Panc1 (cell line): ENCODE results near the gene CHRNA7. TPM values are rescaled to one million over a fixed set of nuclear protein-coding genes. Genes with fewer than 3 reads are reported as not detected.

ENCODE experiments used
- ATAC-seq: fragments of 200-7000 bp; cut with Tn5 transposase; 2 replicates; pipeline ENCODE4 v1.9.1; 2020; ENCODE audit warnings: mild to moderate bottlenecking, moderate library complexity
- BruUV-seq: library from RNA; stranded (reverse); fragments of 400-500 nt; replicated peaks from 2 replicates; lab custom pipeline; 2021; lab: Mats Ljungman, UMichigan
- CTCF ChIA-PET: fragments of 300-600 bp; sonication (Branson Sonifier 250); formaldehyde crosslinking; loops from one replicate; lab custom pipeline; 2022; ENCODE audit warnings: antibody characterized with exemption; lab: Charles Lee
- POLR2A ChIA-PET: fragments of 300-600 bp; sonication (Branson Sonifier 250); formaldehyde crosslinking; loops from one replicate; lab custom pipeline; 2022; ENCODE audit warnings: antibody characterized with exemption; lab: Charles Lee
- DNase-seq: peaks from one replicate; pipeline ENCODE4 v3.0.0-alpha.2; 2010; ENCODE audit warnings: low read depth, low spot score
- H3K27ac ChIP-seq: 2 replicates; pipeline ENCODE4 v1.5.1; 2011; ENCODE audit warnings: mild to moderate bottlenecking, low read length, inconsistent platforms
- H3K27me3 ChIP-seq: fragments of 200-500 bp; sonication (Bioruptor generic); 2 replicates; pipeline ENCODE4 v1.6.0; 2014; ENCODE audit warnings: low read length, inconsistent platforms; ENCODE audit not compliant: control insufficient read depth, insufficient read depth
- H3K36me3 ChIP-seq: fragments of 200-500 bp; sonication (Bioruptor generic); 2 replicates; pipeline ENCODE4 v1.5.1; 2014; ENCODE audit warnings: inconsistent platforms, mild to moderate bottlenecking, low read length, moderate library complexity; ENCODE audit not compliant: control insufficient read depth, insufficient read depth
- H3K4me1 ChIP-seq: 2 replicates; pipeline ENCODE4 v1.5.1; 2011; ENCODE audit warnings: inconsistent platforms, mild to moderate bottlenecking, low read length, moderate library complexity; ENCODE audit not compliant: control insufficient read depth, insufficient read depth
- H3K4me3 ChIP-seq, 2 experiments: 2 replicates each; pipeline ENCODE4 v1.5.1; 2011 to 2012; ENCODE audit warnings: low read depth in 2 of 2, low read length in 2 of 2, mild to moderate bottlenecking in 2 of 2, inconsistent platforms in 1 of 2, moderate library complexity in 1 of 2
- H3K9me3 ChIP-seq: fragments of 200-500 bp; sonication (Bioruptor generic); 2 replicates; pipeline ENCODE4 v1.5.1; 2014; ENCODE audit warnings: low read depth, mild to moderate bottlenecking, inconsistent platforms, low read length, moderate library complexity; ENCODE audit not compliant: control insufficient read depth, insufficient read depth
- POLR2AphosphoS5 ChIP-seq: IDR thresholded peaks from 2 replicates; pipeline ENCODE4 v1.6.1; 2012; ENCODE audit warnings: mild to moderate bottlenecking, low read depth, low read length, moderate library complexity
- SIN3A ChIP-seq: IDR thresholded peaks from 2 replicates; pipeline ENCODE4 v1.6.1; 2012; ENCODE audit warnings: low read depth, mild to moderate bottlenecking, low read length, moderate library complexity, borderline replicate concordance; ENCODE audit not compliant: insufficient read depth
- TCF7L2 ChIP-seq: IDR thresholded peaks from 2 replicates; pipeline ENCODE4 v1.6.1; 2011; ENCODE audit warnings: mild to moderate bottlenecking, low read depth, low read length, inconsistent platforms
- in situ Hi-C: cut with HindIII; loops from 2 replicates; pipeline ENCODE4 v1.10.0; 2016; ENCODE audit warnings: low sequenced_read_pairs, low pct_unique_long_range_greater_than_20kb
- intact Hi-C: fragments of 100-400 bp; cut with micrococcal nuclease; formaldehyde crosslinking; loops from one replicate; pipeline ENCODE4 v1.10.0; 2022; ENCODE audit not compliant: unreplicated experiment
- total RNA-seq: library from RNA; stranded (reverse); gene quantifications from one replicate; pipeline ENCODE4 v1.2.1, GENCODE V29; 2021; ENCODE audit not compliant: unreplicated experiment
- TF ChIP-seq, protein P1 (sequence below), 2 experiments: IDR thresholded peaks; 2 replicates each; pipeline ENCODE4 v1.6.1; 2011 to 2012; ENCODE audit warnings: low read depth in 2 of 2, control low read depth in 1 of 2, low read length in 1 of 2, mild to moderate bottlenecking in 1 of 2, moderate library complexity in 1 of 2; ENCODE audit not compliant: insufficient read depth in 1 of 2
- TF ChIP-seq, protein P2 (sequence below): fragments of 450-650 bp; IDR thresholded peaks from 2 replicates; pipeline ENCODE4 v1.5.1; 2017; ENCODE audit warnings: mild to moderate bottlenecking

Gene CHRNA7
- total RNA-seq, 1 experiment from 2014 or later, result 3.3 TPM

DNA sequence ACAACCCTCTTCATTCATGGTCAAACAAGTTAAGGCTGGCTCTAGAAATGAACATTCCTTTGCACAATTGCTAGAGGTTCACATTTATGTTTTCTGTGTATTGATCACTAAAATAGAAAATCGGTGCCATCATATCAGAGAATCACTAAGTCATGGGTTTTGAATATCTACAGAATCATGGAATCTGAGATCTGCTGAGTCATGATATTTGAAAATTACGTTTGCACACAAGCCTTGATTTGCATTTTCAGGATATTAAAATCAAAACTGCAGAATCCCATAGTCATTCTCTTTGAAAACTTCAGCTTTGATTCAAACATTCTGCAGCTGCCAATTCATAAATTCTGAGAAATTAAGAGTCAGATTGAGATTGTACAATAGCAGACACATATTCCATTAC is 26.1 kb upstream of the CHRNA7 start:
- no peak for DNase-seq
- ChIA-PET CTCF (interaction anchor here (0.6 kb wide), 1 partner anchor 17 kb away, joined by 5 read pairs; no protein-coding TSS in a partner anchor), POLR2A (no interaction called here)
- no TSS peak for BruUV-seq
- TF ChIP-seq, protein P1, sequence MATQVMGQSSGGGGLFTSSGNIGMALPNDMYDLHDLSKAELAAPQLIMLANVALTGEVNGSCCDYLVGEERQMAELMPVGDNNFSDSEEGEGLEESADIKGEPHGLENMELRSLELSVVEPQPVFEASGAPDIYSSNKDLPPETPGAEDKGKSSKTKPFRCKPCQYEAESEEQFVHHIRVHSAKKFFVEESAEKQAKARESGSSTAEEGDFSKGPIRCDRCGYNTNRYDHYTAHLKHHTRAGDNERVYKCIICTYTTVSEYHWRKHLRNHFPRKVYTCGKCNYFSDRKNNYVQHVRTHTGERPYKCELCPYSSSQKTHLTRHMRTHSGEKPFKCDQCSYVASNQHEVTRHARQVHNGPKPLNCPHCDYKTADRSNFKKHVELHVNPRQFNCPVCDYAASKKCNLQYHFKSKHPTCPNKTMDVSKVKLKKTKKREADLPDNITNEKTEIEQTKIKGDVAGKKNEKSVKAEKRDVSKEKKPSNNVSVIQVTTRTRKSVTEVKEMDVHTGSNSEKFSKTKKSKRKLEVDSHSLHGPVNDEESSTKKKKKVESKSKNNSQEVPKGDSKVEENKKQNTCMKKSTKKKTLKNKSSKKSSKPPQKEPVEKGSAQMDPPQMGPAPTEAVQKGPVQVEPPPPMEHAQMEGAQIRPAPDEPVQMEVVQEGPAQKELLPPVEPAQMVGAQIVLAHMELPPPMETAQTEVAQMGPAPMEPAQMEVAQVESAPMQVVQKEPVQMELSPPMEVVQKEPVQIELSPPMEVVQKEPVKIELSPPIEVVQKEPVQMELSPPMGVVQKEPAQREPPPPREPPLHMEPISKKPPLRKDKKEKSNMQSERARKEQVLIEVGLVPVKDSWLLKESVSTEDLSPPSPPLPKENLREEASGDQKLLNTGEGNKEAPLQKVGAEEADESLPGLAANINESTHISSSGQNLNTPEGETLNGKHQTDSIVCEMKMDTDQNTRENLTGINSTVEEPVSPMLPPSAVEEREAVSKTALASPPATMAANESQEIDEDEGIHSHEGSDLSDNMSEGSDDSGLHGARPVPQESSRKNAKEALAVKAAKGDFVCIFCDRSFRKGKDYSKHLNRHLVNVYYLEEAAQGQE (IDR thresholded peaks at IDR 0.05; ENCODE audit: insufficient read depth in 1 of 2, low read depth in 2 of 2, low read length in 1 of 2), result no peak
- no peak for TF ChIP-seq SIN3A
- TF ChIP-seq, protein P2, sequence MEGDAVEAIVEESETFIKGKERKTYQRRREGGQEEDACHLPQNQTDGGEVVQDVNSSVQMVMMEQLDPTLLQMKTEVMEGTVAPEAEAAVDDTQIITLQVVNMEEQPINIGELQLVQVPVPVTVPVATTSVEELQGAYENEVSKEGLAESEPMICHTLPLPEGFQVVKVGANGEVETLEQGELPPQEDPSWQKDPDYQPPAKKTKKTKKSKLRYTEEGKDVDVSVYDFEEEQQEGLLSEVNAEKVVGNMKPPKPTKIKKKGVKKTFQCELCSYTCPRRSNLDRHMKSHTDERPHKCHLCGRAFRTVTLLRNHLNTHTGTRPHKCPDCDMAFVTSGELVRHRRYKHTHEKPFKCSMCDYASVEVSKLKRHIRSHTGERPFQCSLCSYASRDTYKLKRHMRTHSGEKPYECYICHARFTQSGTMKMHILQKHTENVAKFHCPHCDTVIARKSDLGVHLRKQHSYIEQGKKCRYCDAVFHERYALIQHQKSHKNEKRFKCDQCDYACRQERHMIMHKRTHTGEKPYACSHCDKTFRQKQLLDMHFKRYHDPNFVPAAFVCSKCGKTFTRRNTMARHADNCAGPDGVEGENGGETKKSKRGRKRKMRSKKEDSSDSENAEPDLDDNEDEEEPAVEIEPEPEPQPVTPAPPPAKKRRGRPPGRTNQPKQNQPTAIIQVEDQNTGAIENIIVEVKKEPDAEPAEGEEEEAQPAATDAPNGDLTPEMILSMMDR, result no peak
- TF ChIP-seq POLR2AphosphoS5, result no peak
- no peak for TF ChIP-seq TCF7L2
- H3K27ac ChIP-seq, result no peak overlapping the region
- H3K4me3 ChIP-seq, result no peak overlapping the region
- H3K9me3 ChIP-seq, result no peaks in the 10 kb centered on the region
- no peaks in the 10 kb centered on the region for H3K4me1 ChIP-seq
- no peaks in the 10 kb centered on the region for H3K36me3 ChIP-seq
- intact Hi-C loops (no loop called here), in situ Hi-C loops (no loop called here)
- H3K27me3 ChIP-seq, result no peaks in the 10 kb centered on the region
- ATAC-seq, result no peak

DNA sequence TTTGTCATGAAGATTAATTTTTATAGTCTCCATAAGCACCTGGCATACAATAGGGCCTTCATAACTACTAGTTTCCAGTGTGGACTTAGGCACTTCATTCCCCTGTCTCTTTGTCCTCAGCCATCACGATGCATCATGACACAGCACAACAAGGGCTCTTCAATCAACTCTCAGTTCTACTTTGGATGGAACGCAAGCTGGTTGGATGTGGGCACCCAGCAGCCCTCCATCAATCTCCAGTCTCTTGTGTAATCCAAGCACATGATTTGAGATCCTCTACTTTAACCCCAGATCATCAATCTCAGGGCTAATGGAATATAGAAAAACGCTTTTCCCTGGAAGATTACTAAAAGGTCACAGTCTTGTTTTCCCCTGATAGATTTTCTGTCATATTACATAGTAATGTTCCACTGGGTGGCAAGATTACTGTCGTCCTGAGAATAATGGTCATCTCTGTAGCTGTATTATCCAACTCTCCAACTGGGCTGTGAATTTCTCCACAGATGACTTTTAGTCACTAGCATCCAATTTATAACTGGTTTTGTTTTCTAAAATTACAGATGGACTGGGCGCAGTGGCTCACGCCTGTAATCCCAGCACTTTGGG is 22.9 kb upstream of the CHRNA7 start:
- intact Hi-C loops, result no loop called here

More for the DNA sequence above, 22.9 kb upstream of the CHRNA7 start:
- Histone ChIP-seq H3K9me3 (no peaks in the 10 kb centered on the region), H3K27me3 (no peaks in the 10 kb centered on the region), H3K4me3 (no peak overlapping the region), H3K27ac (no peak overlapping the region), H3K36me3 (no peaks in the 10 kb centered on the region), H3K4me1 (no peaks in the 10 kb centered on the region)
- in situ Hi-C loops, result no loop called here
- no peak for TF ChIP-seq POLR2AphosphoS5
- TF ChIP-seq, protein P1 (IDR thresholded peaks at IDR 0.05; ENCODE audit: insufficient read depth in 1 of 2, low read depth in 2 of 2, low read length in 1 of 2), result no peak
- no peak for TF ChIP-seq SIN3A
- TF ChIP-seq, protein P2, result no peak
- ChIA-PET CTCF (no interaction called here), POLR2A (no interaction called here)
- no TSS peak for BruUV-seq
- ATAC-seq (no peak), DNase-seq (no peak)
